RWPE2 (cell line): ENCODE measurements around the gene CLEC10A.
"Not testable (repeated sequence)": the region's sequence is repeated elsewhere in the genome, so short reads cannot be mapped to it uniquely, and the experiment has no call there.

Source experiments
- ATAC-seq: fragments of 200-7000 bp; cut with Tn5 transposase; 3 replicates; pipeline ENCODE4 v1.9.1; 2021; ENCODE audit warnings: low read depth
- DNase-seq: peaks from one replicate; pipeline ENCODE4 v3.0.0-alpha.2; 2020; ENCODE audit warnings: low spot score
- H3K27ac ChIP-seq: fragments of 450-650 bp; 2 replicates; pipeline ENCODE4 v1.5.1; 2017; ENCODE audit warnings: mild to moderate bottlenecking; ENCODE audit not compliant: poor library complexity, severe bottlenecking
- H3K27me3 ChIP-seq: fragments of 250-450 bp; sonication (Bioruptor Pico); 2 replicates; pipeline ENCODE4 v1.5.1; 2021; ENCODE audit warnings: mild to moderate bottlenecking, moderate library complexity; ENCODE audit not compliant: insufficient read depth, poor library complexity, severe bottlenecking
- H3K36me3 ChIP-seq: fragments of 250-450 bp; sonication (Bioruptor Pico); 2 replicates; pipeline ENCODE4 v1.5.1; 2020; ENCODE audit warnings: low read depth, mild to moderate bottlenecking, moderate library complexity
- H3K4me1 ChIP-seq: fragments of 250-450 bp; sonication (Bioruptor Pico); 2 replicates; pipeline ENCODE4 v1.5.1; 2021; ENCODE audit warnings: mild to moderate bottlenecking, moderate library complexity; ENCODE audit not compliant: insufficient read depth, poor library complexity, severe bottlenecking
- H3K4me3 ChIP-seq: fragments of 250-450 bp; sonication (Bioruptor Pico); 2 replicates; pipeline ENCODE4 v1.5.1; 2021; ENCODE audit warnings: mild to moderate bottlenecking, moderate library complexity; ENCODE audit not compliant: severe bottlenecking
- H3K9me3 ChIP-seq: fragments of 250-450 bp; sonication (Bioruptor Pico); 2 replicates; pipeline ENCODE4 v1.5.1; 2021; ENCODE audit warnings: mild to moderate bottlenecking, moderate library complexity; ENCODE audit not compliant: severe bottlenecking
- TF ChIP-seq, protein P1 (sequence below): fragments of 450-650 bp; IDR thresholded peaks from one replicate; pipeline ENCODE4 v1.5.1; 2017; ENCODE audit warnings: mild to moderate bottlenecking, moderate library complexity; ENCODE audit not compliant: poor library complexity, severe bottlenecking

Gene CLEC10A

DNA sequence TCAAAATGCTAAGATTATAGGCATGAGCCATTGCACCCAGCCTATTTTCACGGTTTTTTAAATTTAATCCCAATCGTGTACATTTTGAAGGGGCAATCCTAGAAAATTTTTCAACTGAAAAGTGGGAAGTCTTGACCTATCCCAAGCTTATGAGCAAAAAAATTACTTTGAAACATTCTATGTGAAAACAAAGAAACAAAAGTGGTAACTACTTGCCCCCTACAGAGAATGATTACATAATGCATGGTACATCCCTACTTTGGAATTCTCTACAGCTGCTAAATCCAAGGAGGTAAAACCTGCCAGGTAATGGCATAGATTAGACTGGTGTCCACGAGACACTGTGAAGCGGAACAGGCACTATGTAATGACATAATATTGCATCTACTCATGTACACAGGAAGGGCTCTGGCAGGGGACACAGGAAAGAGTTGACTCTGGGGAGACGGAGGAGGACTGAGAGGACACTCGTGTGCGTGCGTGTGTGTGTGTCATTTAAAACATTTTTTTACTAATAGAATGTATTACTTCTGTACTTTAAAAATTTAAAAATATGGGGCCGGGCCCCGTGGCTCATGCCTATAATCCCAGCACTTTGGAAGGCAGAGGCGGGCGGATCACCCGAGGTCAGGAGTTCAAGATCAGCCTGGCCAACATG, 18.9 kb upstream of the CLEC10A start:
- Histone ChIP-seq H3K27me3 (no peaks in the 10 kb centered on the region), H3K4me3 (no peak overlapping the region), H3K4me1 (no peaks in the 10 kb centered on the region), H3K36me3 (no peaks in the 10 kb centered on the region), H3K9me3 (no peaks in the 10 kb centered on the region), H3K27ac (no peak overlapping the region)
- no peak for ATAC-seq
- TF ChIP-seq, protein P1, sequence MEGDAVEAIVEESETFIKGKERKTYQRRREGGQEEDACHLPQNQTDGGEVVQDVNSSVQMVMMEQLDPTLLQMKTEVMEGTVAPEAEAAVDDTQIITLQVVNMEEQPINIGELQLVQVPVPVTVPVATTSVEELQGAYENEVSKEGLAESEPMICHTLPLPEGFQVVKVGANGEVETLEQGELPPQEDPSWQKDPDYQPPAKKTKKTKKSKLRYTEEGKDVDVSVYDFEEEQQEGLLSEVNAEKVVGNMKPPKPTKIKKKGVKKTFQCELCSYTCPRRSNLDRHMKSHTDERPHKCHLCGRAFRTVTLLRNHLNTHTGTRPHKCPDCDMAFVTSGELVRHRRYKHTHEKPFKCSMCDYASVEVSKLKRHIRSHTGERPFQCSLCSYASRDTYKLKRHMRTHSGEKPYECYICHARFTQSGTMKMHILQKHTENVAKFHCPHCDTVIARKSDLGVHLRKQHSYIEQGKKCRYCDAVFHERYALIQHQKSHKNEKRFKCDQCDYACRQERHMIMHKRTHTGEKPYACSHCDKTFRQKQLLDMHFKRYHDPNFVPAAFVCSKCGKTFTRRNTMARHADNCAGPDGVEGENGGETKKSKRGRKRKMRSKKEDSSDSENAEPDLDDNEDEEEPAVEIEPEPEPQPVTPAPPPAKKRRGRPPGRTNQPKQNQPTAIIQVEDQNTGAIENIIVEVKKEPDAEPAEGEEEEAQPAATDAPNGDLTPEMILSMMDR, result no peak
- no peak for DNase-seq

DNA sequence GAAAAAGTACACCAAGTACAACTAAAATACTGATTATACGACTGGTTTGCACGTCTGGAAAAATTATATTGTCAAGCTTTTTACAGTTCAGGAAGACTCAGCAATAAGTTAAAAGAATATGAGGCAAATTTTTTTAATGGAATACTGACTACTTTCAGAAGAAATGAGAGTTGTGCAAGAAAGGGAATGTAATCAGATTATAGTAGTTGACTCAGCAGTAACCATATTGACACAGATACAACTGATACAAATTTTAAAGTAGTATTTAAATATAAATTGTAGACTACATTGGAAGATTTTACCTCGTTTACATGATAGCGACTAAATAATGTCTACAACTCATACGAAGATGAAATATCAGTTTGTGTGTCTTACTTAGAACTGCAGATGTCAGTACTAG, 17.9 kb upstream of the CLEC10A start:
- Histone ChIP-seq H3K36me3 (no peaks in the 10 kb centered on the region), H3K27me3 (no peaks in the 10 kb centered on the region), H3K9me3 (no peaks in the 10 kb centered on the region), H3K4me1 (no peaks in the 10 kb centered on the region), H3K27ac (no peak overlapping the region), H3K4me3 (no peak overlapping the region)
- TF ChIP-seq, protein P1, result no peak
- ATAC-seq (no peak), DNase-seq (no peak)

DNA sequence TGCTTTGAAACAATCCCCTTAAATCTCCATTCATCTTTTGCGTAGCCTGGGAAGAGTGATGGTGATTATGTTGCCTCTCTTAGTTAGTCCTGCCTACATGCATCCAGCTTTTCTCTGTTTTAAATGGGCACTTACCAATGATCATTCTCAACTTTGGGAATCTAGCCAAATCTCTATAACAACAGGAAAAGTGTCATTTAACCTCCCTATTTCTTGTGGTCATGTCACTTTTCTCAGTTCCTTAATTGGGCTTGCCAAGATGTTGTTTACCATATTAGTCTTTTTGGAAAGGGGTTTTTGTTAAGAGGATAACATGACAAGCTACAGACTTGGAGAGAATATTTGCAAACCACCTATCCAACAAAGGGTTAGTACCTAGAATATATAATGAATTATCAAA, 15.6 kb upstream of the CLEC10A start:
- TF ChIP-seq, protein P1, result no peak
- no peaks in the 10 kb centered on the region for H3K36me3 ChIP-seq
- no peaks in the 10 kb centered on the region for H3K4me1 ChIP-seq
- no peaks in the 10 kb centered on the region for H3K27me3 ChIP-seq
- no peaks in the 10 kb centered on the region for H3K9me3 ChIP-seq
- H3K4me3 ChIP-seq, result no peak overlapping the region
- ATAC-seq (no peak), DNase-seq (no peak)
- no peak overlapping the region for H3K27ac ChIP-seq

DNA sequence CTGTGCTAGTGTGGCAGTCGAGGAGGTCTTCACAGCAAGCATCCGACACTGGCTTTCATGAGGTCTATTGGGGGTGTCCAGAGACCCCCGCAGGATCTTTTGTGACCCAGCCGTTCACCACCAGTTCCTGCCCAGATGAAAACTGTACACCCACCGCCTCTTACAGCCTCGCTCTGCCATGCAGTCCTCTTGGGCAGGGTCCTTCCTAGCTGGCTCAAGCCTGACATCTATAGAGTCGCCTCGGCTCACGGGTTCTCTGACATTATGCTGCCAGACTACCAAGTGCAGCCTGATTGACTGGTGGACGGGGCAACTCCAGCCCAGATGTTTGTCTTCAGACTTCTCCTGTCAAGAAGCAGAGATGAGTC, 14.6 kb upstream of the CLEC10A start:
- peaks cover 3% of the 10 kb centered on the region for H3K9me3 ChIP-seq
- H3K4me1 ChIP-seq, result no peaks in the 10 kb centered on the region
- H3K27me3 ChIP-seq, result no peaks in the 10 kb centered on the region
- ATAC-seq (no peak), DNase-seq (no peak)
- TF ChIP-seq, protein P1, result no peak
- H3K36me3 ChIP-seq, result no peaks in the 10 kb centered on the region
- no peak overlapping the region for H3K27ac ChIP-seq
- H3K4me3 ChIP-seq, result no peak overlapping the region

DNA sequence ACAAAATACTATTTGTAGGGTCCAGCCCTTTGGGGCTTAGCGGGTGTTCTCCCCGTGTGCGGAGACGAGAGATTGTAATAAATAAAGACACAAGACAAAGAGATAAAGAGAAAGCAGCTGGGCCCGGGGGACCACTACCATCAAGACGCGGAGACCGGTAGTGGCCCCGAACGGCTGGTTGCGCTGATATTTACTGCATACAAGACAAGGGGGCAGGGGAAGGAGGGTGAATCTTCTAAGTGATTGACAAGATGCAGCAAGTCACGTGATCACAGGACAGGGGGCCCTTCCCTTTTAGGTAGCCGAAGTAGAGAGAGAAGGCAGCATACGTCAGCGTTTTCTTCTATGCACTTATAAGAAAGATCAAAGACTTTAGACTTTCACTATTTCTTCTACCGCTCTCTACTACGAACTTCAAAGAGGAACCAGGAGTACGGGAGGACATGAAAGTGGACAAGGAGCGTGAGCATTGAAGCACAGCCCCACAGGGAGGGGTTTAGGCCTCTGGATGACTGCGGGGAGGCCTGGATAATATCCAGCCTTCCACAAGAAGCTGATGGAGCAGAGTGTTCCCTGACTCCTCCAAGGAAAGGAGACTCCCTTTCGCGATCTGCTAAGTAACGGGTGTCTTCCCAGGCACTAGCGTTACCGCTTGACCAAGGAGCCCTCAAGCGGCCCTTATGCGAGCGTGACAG, 11.4 kb upstream of the CLEC10A start:
- H3K9me3 ChIP-seq, ATAC-seq, H3K36me3 ChIP-seq, H3K27ac ChIP-seq, DNase-seq, H3K27me3 ChIP-seq, H3K4me3 ChIP-seq: not testable (repeated sequence)
- H3K4me1 ChIP-seq, result peaks cover 14% of the 10 kb centered on the region

DNA sequence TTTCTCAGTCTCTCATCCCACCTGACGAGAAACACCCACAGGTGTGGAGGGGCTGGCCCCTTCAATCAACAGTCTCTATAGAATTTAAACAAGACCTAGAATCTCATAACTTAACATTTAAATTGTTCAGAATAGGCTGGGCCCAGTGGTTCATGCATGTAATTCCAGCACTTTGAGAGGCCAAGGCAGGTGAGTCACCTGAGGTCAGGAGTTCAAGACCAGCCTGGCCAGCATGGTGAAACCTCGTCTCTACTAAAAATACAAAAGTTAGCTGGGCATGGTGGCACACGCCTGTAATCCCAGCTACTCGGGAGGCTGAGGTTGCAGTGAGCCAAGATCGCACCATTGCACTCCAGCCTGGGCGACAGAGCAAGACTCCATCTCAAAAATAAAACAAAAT, 9.5 kb upstream of the CLEC10A start:
- not testable (repeated sequence) for H3K9me3 ChIP-seq, H3K27ac ChIP-seq, ATAC-seq, DNase-seq, H3K36me3 ChIP-seq, H3K4me3 ChIP-seq, H3K27me3 ChIP-seq
- H3K4me1 ChIP-seq, result peaks cover 14% of the 10 kb centered on the region

DNA sequence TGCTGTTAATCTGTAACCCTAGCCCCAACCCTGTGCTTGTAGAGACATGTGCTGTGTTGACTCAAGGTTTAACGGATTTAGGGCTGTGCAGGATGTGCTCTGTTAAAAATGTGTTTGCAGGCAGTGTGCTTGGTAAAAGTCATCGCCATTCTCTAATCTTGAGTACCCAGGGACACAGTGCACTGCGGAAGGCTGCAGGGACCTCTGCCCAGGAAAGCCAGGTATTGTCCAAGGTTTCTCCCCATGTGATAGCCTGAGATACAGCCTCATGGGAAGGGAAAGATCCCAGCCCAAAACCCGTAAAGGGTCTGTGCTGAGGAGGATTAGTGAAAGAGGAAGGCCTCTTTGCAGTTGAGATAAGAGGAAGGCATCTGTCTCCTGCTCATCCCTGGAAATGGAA, 8.4 kb upstream of the CLEC10A start:
- not testable (repeated sequence) for DNase-seq, H3K9me3 ChIP-seq, H3K27me3 ChIP-seq, ATAC-seq, H3K36me3 ChIP-seq, H3K4me3 ChIP-seq
- Histone ChIP-seq H3K4me1 (peaks cover 14% of the 10 kb centered on the region), H3K27ac (peak overlapping the region; percentile 44)
